HepG2 (cell line): ENCODE measurements around the gene PDE2A. TPM values are rescaled to one million over a fixed set of nuclear protein-coding genes. Genes with fewer than 3 reads are reported as not detected.

Source experiments
- ATAC-seq: fragments of 200-7000 bp; cut with Tn5 transposase; 3 replicates; pipeline ENCODE4 v1.9.1; 2020; ENCODE audit warnings: mild to moderate bottlenecking, moderate library complexity
- BruUV-seq: library from RNA; stranded (reverse); fragments of 400-500 nt; replicated peaks from 2 replicates; lab custom pipeline; 2021; lab: Mats Ljungman, UMichigan
- CTCF ChIA-PET: fragments of 300-600 bp; formaldehyde crosslinking; extraction: SDS; loops from one replicate; lab custom pipeline; 2021; ENCODE audit warnings: low total read pairs, inconsistent platforms, low intra/inter-chr PET ratio; lab: Yijun Ruan, JAX
- POLR2A ChIA-PET: fragments of 350-600 bp; sonication (Branson Sonifier 250); formaldehyde crosslinking; loops from one replicate; lab custom pipeline; 2020; ENCODE audit warnings: antibody characterized with exemption, inconsistent platforms; lab: Yijun Ruan, JAX
- DNase-seq: peaks from one replicate; pipeline ENCODE4 v3.0.0-alpha.2; 2015; ENCODE audit warnings: low spot score
- FAIRE-seq: peaks from 3 replicates; lab custom pipeline; 2011; peaks lifted over from hg19 to GRCh38; lab: Jason Lieb, UNC
- H2AFZ ChIP-seq: one replicate; pipeline ENCODE4 v1.6.1; 2011; ENCODE audit warnings: low read length, inconsistent platforms
- H3K27ac ChIP-seq: fragments of 300-600 bp; 3 replicates; pipeline ENCODE4 v1.8.0; 2011; ENCODE audit warnings: mixed run types, mild to moderate bottlenecking, mixed read lengths, low read length, inconsistent platforms; ENCODE audit not compliant: insufficient read depth; ENCODE audit errors: extremely low read length
- H3K27me3 ChIP-seq, 2 experiments: fragments of 200-600 bp in 1 of 2; 2 replicates in 1 of 2; 3 replicates in 1 of 2; pipeline versions ENCODE4 v1.6.0 to v1.8.0; 2011; ENCODE audit warnings: low read length in 2 of 2, mild to moderate bottlenecking in 2 of 2, moderate library complexity in 2 of 2, inconsistent platforms in 1 of 2; ENCODE audit not compliant: insufficient read depth in 2 of 2, control insufficient read depth in 1 of 2
- H3K36me3 ChIP-seq, 2 experiments: fragments of 200-600 bp in 1 of 2; replicated peaks in 1 of 2; 2 replicates in 1 of 2; 3 replicates in 1 of 2; pipeline versions ENCODE4 v1.5.1 to v1.8.0; 2011; ENCODE audit warnings: low read length in 2 of 2, inconsistent platforms in 1 of 2; ENCODE audit not compliant: insufficient read depth in 2 of 2, control insufficient read depth in 1 of 2
- H3K4me1 ChIP-seq: 2 replicates; pipeline ENCODE4 v1.5.1; 2012; ENCODE audit warnings: low read length, inconsistent platforms; ENCODE audit not compliant: insufficient read depth
- H3K4me2 ChIP-seq: 2 replicates; pipeline ENCODE4 v1.6.0; 2011; ENCODE audit warnings: low read depth, low read length, inconsistent platforms
- H3K4me3 ChIP-seq, 3 experiments: fragments of 200-600 bp in 1 of 3; sonication (generic), shearing (Covaris generic) in 1 of 3; replicated peaks in 1 of 3; 2 replicates each; pipeline ENCODE4 v1.5.1; 2011 to 2016; ENCODE audit warnings: low read length in 3 of 3, inconsistent platforms in 2 of 3, low read depth in 2 of 3, mild to moderate bottlenecking in 2 of 3, control low read depth in 1 of 3, mixed read lengths in 1 of 3; ENCODE audit not compliant: insufficient read depth in 1 of 3
- H3K79me2 ChIP-seq: one replicate; pipeline ENCODE4 v1.6.1; 2011; ENCODE audit warnings: low read length, inconsistent platforms; ENCODE audit not compliant: insufficient read depth
- H3K9ac ChIP-seq: 2 replicates; pipeline ENCODE4 v1.6.0; 2011; ENCODE audit warnings: mild to moderate bottlenecking, low read depth, low read length, inconsistent platforms; ENCODE audit not compliant: insufficient read depth
- H3K9me3 ChIP-seq: 2 replicates; pipeline ENCODE4 v1.5.1; 2012; ENCODE audit warnings: mild to moderate bottlenecking, low read length
- H4K20me1 ChIP-seq: 2 replicates; pipeline ENCODE4 v1.6.0; 2011; ENCODE audit warnings: inconsistent platforms, mild to moderate bottlenecking, low read length, moderate library complexity; ENCODE audit not compliant: insufficient read depth
- HOXA7 ChIP-seq: sonication (generic); formaldehyde crosslinking; IDR thresholded peaks from 2 replicates; pipeline ENCODE4 v1.8.1; 2022; ENCODE audit warnings: mild to moderate bottlenecking, missing genetic modification reagents, moderate library complexity
- MEIS2 ChIP-seq: sonication (generic); formaldehyde crosslinking; IDR thresholded peaks from 2 replicates; pipeline ENCODE4 v1.9.0; 2021; ENCODE audit warnings: mild to moderate bottlenecking, missing genetic modification reagents
- ZNF251 ChIP-seq: sonication (generic); formaldehyde crosslinking; IDR thresholded peaks from 2 replicates; pipeline ENCODE4 v1.9.0; 2021; ENCODE audit warnings: mild to moderate bottlenecking, missing genetic modification reagents
- ZNF296 ChIP-seq: sonication (generic); formaldehyde crosslinking; conservative IDR thresholded peaks from 2 replicates; pipeline ENCODE4 v1.5.0; 2020; ENCODE audit warnings: mild to moderate bottlenecking, missing genetic modification reagents
- ZNF550 ChIP-seq: sonication (generic); formaldehyde crosslinking; IDR thresholded peaks from 2 replicates; pipeline ENCODE4 v1.4.0; 2020; ENCODE audit warnings: mild to moderate bottlenecking, missing genetic modification reagents, borderline replicate concordance
- WGBS: methylation state at CpG from one replicate; pipeline ENCODE4 v1.1.6; 2017; ENCODE audit warnings: low lambda C conversion rate; 5-methylcytosine and 5-hydroxymethylcytosine counted together
- in situ Hi-C: cut with HindIII; loops from 2 replicates; pipeline ENCODE4 v1.10.0; 2017; ENCODE audit warnings: low pct_unique_long_range_greater_than_20kb; ENCODE audit not compliant: extremely low pct_ligation_motif_present
- intact Hi-C: fragments of 100-400 bp; cut with micrococcal nuclease; formaldehyde crosslinking; loops from one replicate; pipeline ENCODE4 v1.10.0; 2022; ENCODE audit not compliant: unreplicated experiment
- polyA plus RNA-seq, 8 experiments: library from polyadenylated mRNA; depleted of rRNA in 3 of 8; stranded (reverse) in 7 of 8; unstranded in 1 of 8; fragments of >200 nt; fragmentation: Illumina TruSeq in 4 of 8; extraction: Trizol in 4 of 8; gene quantifications; 2 replicates each; pipeline versions ENCODE4 v1.2.1 to v1.2.3, GENCODE V29; 2011 to 2016; ENCODE audit warnings: low read depth in 4 of 8, missing spikeins in 1 of 8, mixed read lengths in 1 of 8; ENCODE audit not compliant: insufficient read depth in 1 of 8
- total RNA-seq, 5 experiments: library from RNA; depleted of rRNA; stranded (reverse); fragments of >200 nt; fragmentation: Illumina TruSeq; extraction: Trizol; gene quantifications; 2 replicates each; pipeline ENCODE4 v1.2.3, GENCODE V29; 2016; ENCODE audit warnings: low read depth in 1 of 5
- TF ChIP-seq, protein P1 (sequence below): sonication (generic); formaldehyde crosslinking; IDR thresholded peaks from 2 replicates; pipeline ENCODE4 v1.4.0; 2020; ENCODE audit warnings: missing genetic modification reagents
- TF ChIP-seq, protein P2 (sequence below): sonication (generic); formaldehyde crosslinking; IDR thresholded peaks from 2 replicates; pipeline ENCODE4 v1.4.0; 2020; ENCODE audit warnings: mild to moderate bottlenecking, missing genetic modification reagents, borderline replicate concordance
- TF ChIP-seq, protein P3 (sequence below): sonication (generic); formaldehyde crosslinking; IDR thresholded peaks from 2 replicates; pipeline ENCODE4 v1.4.0; 2020; ENCODE audit warnings: mild to moderate bottlenecking, missing genetic modification reagents
- TF ChIP-seq, protein P4 (sequence below): sonication (generic); formaldehyde crosslinking; IDR thresholded peaks from 2 replicates; pipeline ENCODE4 v1.4.0; 2020; ENCODE audit warnings: missing genetic modification reagents, borderline replicate concordance

PDE2A gene
- total and polyA plus RNA-seq, 2 of the 13 experiments (the other 11 are each of a cell fraction or from before 2014, with no cell fraction given), result 3.1 TPM; not detected in 1

DNA sequence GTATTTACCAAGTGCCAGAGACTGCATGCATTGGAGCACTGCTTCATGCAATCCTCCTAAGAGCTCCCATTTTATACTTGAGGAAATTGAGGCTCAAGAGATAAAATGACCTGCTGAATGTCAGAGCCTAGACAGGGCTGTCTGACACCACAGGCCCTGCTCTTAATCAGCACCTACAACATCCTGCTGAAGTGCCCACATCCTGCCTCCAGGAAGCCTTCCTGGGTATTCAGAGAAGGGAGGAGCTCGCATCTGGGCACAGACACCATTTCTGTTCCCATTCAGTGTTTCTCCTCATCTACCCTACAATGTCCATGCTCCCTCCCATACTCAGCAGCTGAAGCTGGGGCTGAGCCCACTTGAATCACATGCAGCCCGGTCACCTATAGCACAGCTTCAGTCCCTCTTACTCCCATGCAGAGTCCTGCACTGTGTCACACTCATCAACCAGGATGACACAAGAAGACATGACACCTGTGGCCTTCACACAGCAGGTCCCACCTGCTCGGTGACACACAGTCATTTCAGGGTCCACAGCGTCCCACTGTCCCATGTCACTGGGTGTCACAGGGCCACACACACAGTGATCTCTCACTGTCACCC lies 53.1 kb downstream of the PDE2A start:
- BruUV-seq, result no TSS peak
- TF ChIP-seq, protein P1, sequence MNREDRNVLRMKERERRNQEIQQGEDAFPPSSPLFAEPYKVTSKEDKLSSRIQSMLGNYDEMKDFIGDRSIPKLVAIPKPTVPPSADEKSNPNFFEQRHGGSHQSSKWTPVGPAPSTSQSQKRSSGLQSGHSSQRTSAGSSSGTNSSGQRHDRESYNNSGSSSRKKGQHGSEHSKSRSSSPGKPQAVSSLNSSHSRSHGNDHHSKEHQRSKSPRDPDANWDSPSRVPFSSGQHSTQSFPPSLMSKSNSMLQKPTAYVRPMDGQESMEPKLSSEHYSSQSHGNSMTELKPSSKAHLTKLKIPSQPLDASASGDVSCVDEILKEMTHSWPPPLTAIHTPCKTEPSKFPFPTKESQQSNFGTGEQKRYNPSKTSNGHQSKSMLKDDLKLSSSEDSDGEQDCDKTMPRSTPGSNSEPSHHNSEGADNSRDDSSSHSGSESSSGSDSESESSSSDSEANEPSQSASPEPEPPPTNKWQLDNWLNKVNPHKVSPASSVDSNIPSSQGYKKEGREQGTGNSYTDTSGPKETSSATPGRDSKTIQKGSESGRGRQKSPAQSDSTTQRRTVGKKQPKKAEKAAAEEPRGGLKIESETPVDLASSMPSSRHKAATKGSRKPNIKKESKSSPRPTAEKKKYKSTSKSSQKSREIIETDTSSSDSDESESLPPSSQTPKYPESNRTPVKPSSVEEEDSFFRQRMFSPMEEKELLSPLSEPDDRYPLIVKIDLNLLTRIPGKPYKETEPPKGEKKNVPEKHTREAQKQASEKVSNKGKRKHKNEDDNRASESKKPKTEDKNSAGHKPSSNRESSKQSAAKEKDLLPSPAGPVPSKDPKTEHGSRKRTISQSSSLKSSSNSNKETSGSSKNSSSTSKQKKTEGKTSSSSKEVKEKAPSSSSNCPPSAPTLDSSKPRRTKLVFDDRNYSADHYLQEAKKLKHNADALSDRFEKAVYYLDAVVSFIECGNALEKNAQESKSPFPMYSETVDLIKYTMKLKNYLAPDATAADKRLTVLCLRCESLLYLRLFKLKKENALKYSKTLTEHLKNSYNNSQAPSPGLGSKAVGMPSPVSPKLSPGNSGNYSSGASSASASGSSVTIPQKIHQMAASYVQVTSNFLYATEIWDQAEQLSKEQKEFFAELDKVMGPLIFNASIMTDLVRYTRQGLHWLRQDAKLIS (CRISPR knock-in tag), result no peak
- no peak for TF ChIP-seq ZNF296 (CRISPR knock-in tag)
- no peak for TF ChIP-seq ZNF251 (CRISPR knock-in tag)
- TF ChIP-seq, protein P2, sequence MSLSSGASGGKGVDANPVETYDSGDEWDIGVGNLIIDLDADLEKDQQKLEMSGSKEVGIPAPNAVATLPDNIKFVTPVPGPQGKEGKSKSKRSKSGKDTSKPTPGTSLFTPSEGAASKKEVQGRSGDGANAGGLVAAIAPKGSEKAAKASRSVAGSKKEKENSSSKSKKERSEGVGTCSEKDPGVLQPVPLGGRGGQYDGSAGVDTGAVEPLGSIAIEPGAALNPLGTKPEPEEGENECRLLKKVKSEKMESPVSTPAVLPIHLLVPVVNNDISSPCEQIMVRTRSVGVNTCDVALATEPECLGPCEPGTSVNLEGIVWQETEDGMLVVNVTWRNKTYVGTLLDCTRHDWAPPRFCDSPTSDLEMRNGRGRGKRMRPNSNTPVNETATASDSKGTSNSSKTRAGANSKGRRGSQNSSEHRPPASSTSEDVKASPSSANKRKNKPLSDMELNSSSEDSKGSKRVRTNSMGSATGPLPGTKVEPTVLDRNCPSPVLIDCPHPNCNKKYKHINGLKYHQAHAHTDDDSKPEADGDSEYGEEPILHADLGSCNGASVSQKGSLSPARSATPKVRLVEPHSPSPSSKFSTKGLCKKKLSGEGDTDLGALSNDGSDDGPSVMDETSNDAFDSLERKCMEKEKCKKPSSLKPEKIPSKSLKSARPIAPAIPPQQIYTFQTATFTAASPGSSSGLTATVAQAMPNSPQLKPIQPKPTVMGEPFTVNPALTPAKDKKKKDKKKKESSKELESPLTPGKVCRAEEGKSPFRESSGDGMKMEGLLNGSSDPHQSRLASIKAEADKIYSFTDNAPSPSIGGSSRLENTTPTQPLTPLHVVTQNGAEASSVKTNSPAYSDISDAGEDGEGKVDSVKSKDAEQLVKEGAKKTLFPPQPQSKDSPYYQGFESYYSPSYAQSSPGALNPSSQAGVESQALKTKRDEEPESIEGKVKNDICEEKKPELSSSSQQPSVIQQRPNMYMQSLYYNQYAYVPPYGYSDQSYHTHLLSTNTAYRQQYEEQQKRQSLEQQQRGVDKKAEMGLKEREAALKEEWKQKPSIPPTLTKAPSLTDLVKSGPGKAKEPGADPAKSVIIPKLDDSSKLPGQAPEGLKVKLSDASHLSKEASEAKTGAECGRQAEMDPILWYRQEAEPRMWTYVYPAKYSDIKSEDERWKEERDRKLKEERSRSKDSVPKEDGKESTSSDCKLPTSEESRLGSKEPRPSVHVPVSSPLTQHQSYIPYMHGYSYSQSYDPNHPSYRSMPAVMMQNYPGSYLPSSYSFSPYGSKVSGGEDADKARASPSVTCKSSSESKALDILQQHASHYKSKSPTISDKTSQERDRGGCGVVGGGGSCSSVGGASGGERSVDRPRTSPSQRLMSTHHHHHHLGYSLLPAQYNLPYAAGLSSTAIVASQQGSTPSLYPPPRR, result no peak
- no peak for TF ChIP-seq MEIS2
- no peak for TF ChIP-seq HOXA7 (CRISPR knock-in tag)
- TF ChIP-seq, protein P3, sequence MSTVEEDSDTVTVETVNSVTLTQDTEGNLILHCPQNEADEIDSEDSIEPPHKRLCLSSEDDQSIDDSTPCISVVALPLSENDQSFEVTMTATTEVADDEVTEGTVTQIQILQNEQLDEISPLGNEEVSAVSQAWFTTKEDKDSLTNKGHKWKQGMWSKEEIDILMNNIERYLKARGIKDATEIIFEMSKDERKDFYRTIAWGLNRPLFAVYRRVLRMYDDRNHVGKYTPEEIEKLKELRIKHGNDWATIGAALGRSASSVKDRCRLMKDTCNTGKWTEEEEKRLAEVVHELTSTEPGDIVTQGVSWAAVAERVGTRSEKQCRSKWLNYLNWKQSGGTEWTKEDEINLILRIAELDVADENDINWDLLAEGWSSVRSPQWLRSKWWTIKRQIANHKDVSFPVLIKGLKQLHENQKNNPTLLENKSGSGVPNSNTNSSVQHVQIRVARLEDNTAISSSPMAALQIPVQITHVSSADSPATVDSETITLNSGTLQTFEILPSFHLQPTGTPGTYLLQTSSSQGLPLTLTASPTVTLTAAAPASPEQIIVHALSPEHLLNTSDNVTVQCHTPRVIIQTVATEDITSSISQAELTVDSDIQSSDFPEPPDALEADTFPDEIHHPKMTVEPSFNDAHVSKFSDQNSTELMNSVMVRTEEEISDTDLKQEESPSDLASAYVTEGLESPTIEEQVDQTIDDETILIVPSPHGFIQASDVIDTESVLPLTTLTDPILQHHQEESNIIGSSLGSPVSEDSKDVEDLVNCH (CRISPR knock-in tag), result no peak
- TF ChIP-seq, protein P4, sequence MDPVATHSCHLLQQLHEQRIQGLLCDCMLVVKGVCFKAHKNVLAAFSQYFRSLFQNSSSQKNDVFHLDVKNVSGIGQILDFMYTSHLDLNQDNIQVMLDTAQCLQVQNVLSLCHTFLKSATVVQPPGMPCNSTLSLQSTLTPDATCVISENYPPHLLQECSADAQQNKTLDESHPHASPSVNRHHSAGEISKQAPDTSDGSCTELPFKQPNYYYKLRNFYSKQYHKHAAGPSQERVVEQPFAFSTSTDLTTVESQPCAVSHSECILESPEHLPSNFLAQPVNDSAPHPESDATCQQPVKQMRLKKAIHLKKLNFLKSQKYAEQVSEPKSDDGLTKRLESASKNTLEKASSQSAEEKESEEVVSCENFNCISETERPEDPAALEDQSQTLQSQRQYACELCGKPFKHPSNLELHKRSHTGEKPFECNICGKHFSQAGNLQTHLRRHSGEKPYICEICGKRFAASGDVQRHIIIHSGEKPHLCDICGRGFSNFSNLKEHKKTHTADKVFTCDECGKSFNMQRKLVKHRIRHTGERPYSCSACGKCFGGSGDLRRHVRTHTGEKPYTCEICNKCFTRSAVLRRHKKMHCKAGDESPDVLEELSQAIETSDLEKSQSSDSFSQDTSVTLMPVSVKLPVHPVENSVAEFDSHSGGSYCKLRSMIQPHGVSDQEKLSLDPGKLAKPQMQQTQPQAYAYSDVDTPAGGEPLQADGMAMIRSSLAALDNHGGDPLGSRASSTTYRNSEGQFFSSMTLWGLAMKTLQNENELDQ (CRISPR knock-in tag), result no peak
- no peak for TF ChIP-seq ZNF550 (CRISPR knock-in tag)

More for the DNA sequence above, 53.1 kb downstream of the PDE2A start:
- no peaks in the 10 kb centered on the region for H3K9me3 ChIP-seq
- WGBS, result 0% methylated on average over 4 of the region's 4 CpGs
- no peak for ATAC-seq
- in situ Hi-C loops, result no loop called here
- intact Hi-C loops, result no loop called here
- H4K20me1 ChIP-seq, result no peaks in the 10 kb centered on the region
- no peak overlapping the region for H2AFZ ChIP-seq
- POLR2A ChIA-PET, result no interaction called here
- no peaks in the 10 kb centered on the region for H3K79me2 ChIP-seq
- H3K36me3 ChIP-seq, result no peaks in the 10 kb centered on the region
- CTCF ChIA-PET, result no interaction called here
- no peak for DNase-seq
- no peak overlapping the region for H3K4me2 ChIP-seq
- no peak for FAIRE-seq
- H3K27me3 ChIP-seq, result peaks cover 12 to 62% of the 10 kb centered on the region in 2 experiments
- H3K9ac ChIP-seq, result no peak overlapping the region
- no peak overlapping the region for H3K27ac ChIP-seq
- H3K4me3 ChIP-seq, result no peak overlapping the region
- peaks cover 19% of the 10 kb centered on the region for H3K4me1 ChIP-seq
